ENCODE results near the gene ERVH48-1. TPM values are rescaled to one million over a fixed set of nuclear protein-coding genes. Genes with fewer than 3 reads are reported as not detected.
"Not testable (repeated sequence)": the region's sequence is repeated elsewhere in the genome, so short reads cannot be mapped to it uniquely, and the experiment has no call there.

ERVH48-1 gene
- total RNA-seq, 2 donors from 2014 or later, result 0.05 TPM; not detected in 1

GRCh38 chr21:42964086-42964485 lies 38.7 kb upstream of the ERVH48-1 start:
- Histone ChIP-seq H3K4me3 (no peak overlapping the region), H3K36me3 (no peaks in the 10 kb centered on the region), H3K27ac (no peak overlapping the region), H3K9me3 (no peaks in the 10 kb centered on the region), H3K4me1 (replicated peaks) (no peaks in the 10 kb centered on the region), H3K27me3 (replicated peaks; ENCODE audit: insufficient read depth) (no peaks in the 10 kb centered on the region)
- no peak for DNase-seq (ENCODE audit: low spot score)
- TF ChIP-seq CTCF (IDR thresholded peaks at IDR 0.05) (no peak), POLR2A (IDR thresholded peaks at IDR 0.05) (no peak), POLR2AphosphoS5 (IDR thresholded peaks at IDR 0.05) (no peak)
- intact Hi-C loops (cut with DNase I), result no loop called here
- 72% methylated on average over 9 of the region's 9 CpGs for WGBS

GRCh38 chr21:42962380-42963007 lies 37.1 kb upstream of the ERVH48-1 start:
- DNase-seq (ENCODE audit: low spot score), result no peak
- Histone ChIP-seq H3K4me1 (replicated peaks) (no peaks in the 10 kb centered on the region), H3K27ac (no peak overlapping the region), H3K9me3 (no peaks in the 10 kb centered on the region), H3K4me3 (no peak overlapping the region), H3K27me3 (replicated peaks; ENCODE audit: insufficient read depth) (no peaks in the 10 kb centered on the region), H3K36me3 (no peaks in the 10 kb centered on the region)
- TF ChIP-seq CTCF (IDR thresholded peaks at IDR 0.05) (no peak), POLR2A (IDR thresholded peaks at IDR 0.05) (no peak)
- 71% methylated on average over 6 of the region's 6 CpGs for WGBS
- intact Hi-C loops (cut with DNase I), result no loop called here

GRCh38 chr21:42959728-42960127 lies 34.3 kb upstream of the ERVH48-1 start:
- Histone ChIP-seq H3K27ac (no peak overlapping the region), H3K36me3 (no peaks in the 10 kb centered on the region), H3K4me1 (replicated peaks) (no peaks in the 10 kb centered on the region), H3K4me3 (no peak overlapping the region), H3K9me3 (no peaks in the 10 kb centered on the region), H3K27me3 (replicated peaks; ENCODE audit: insufficient read depth) (no peaks in the 10 kb centered on the region)
- intact Hi-C loops (cut with DNase I), result no loop called here
- DNase-seq (ENCODE audit: low spot score), result no peak
- 89% methylated on average over 3 of the region's 3 CpGs for WGBS
- TF ChIP-seq CTCF (IDR thresholded peaks at IDR 0.05) (no peak), POLR2A (IDR thresholded peaks at IDR 0.05) (no peak), POLR2AphosphoS5 (IDR thresholded peaks at IDR 0.05) (no peak)

GRCh38 chr21:42958122-42958521 lies 32.7 kb upstream of the ERVH48-1 start:
- WGBS, result 76% methylated on average over 6 of the region's 6 CpGs
- H3K36me3 ChIP-seq; H3K9me3 ChIP-seq; intact Hi-C loops (cut with DNase I); DNase-seq (ENCODE audit: low spot score); H3K4me3 ChIP-seq; H3K27me3 ChIP-seq (replicated peaks; ENCODE audit: insufficient read depth); H3K27ac ChIP-seq; H3K4me1 ChIP-seq (replicated peaks): not testable (repeated sequence)

GRCh38 chr21:42956824-42957630 lies 31.6 kb upstream of the ERVH48-1 start:
- intact Hi-C loops (cut with DNase I), result no loop called here
- H3K4me1 ChIP-seq (replicated peaks), result no peaks in the 10 kb centered on the region
- no peaks in the 10 kb centered on the region for H3K27me3 ChIP-seq (replicated peaks; ENCODE audit: insufficient read depth)
- DNase-seq (ENCODE audit: low spot score), result no peak
- no peak overlapping the region for H3K27ac ChIP-seq
- no peak for TF ChIP-seq CTCF (IDR thresholded peaks at IDR 0.05)
- 78% methylated on average over 13 of the region's 13 CpGs for WGBS
- no peak overlapping the region for H3K4me3 ChIP-seq
- H3K36me3 ChIP-seq, result no peaks in the 10 kb centered on the region
- no peaks in the 10 kb centered on the region for H3K9me3 ChIP-seq

- DNase-seq (ENCODE audit: low spot score); H3K27me3 ChIP-seq (replicated peaks; ENCODE audit: insufficient read depth); H3K4me1 ChIP-seq (replicated peaks); H3K9me3 ChIP-seq; H3K36me3 ChIP-seq; intact Hi-C loops (cut with DNase I); H3K4me3 ChIP-seq; H3K27ac ChIP-seq: not testable (repeated sequence)
- 96% methylated on average over 9 of the region's 9 CpGs for WGBS
These were observed 25.8 kb upstream of the ERVH48-1 start for GRCh38 chr21:42951193-42951592.
